Suprapubic skin (tissue), 3 donors: ENCODE results near the gene MFAP1.

Source experiments
- POLR2A ChIP-seq, 2 donors: fragments of 450-650 bp; IDR thresholded peaks; one replicate each; pipeline ENCODE4 v1.6.1; 2017; ENCODE audit warnings: antibody characterized with exemption in 2 of 2, mild to moderate bottlenecking in 2 of 2, moderate library complexity in 2 of 2
- TF ChIP-seq, protein P1 (sequence below), 2 donors: fragments of 200-600 bp in 1 of 2; fragments of 450-650 bp in 1 of 2; sonication (generic) in 1 of 2; IDR thresholded peaks; one replicate each; pipeline ENCODE4 v1.5.1; 2016 to 2019; ENCODE audit warnings: antibody characterized with exemption in 2 of 2, mild to moderate bottlenecking in 1 of 2, moderate library complexity in 1 of 2

DNA sequence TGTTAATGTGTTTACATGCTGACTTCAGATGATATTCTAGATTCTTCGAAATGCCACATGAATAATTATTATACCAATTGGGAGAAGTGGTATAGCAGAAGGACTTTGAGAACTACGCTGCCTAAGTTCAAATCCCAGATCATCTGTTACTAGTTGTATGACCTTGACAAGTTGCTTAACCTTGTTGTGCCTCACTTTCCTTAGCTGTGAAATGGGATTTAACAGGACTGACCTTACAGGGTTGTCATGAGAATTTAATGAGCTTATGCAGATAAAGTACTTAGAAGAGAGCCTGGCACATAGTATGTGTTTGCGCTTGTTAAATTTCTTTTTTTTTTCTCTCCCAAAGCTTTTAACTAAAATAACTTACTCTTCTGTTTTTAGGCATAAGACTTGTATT lies 26.8 kb upstream of the MFAP1 start:
- TF ChIP-seq, protein P1, sequence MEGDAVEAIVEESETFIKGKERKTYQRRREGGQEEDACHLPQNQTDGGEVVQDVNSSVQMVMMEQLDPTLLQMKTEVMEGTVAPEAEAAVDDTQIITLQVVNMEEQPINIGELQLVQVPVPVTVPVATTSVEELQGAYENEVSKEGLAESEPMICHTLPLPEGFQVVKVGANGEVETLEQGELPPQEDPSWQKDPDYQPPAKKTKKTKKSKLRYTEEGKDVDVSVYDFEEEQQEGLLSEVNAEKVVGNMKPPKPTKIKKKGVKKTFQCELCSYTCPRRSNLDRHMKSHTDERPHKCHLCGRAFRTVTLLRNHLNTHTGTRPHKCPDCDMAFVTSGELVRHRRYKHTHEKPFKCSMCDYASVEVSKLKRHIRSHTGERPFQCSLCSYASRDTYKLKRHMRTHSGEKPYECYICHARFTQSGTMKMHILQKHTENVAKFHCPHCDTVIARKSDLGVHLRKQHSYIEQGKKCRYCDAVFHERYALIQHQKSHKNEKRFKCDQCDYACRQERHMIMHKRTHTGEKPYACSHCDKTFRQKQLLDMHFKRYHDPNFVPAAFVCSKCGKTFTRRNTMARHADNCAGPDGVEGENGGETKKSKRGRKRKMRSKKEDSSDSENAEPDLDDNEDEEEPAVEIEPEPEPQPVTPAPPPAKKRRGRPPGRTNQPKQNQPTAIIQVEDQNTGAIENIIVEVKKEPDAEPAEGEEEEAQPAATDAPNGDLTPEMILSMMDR (IDR thresholded peaks at IDR 0.05), result no peak
- no peak for TF ChIP-seq POLR2A (IDR thresholded peaks at IDR 0.05)
